HG02970 (cell line): ENCODE measurements around the gene ARID3B.

Source experiments
- ATAC-seq: cut with Tn5 transposase; IDR thresholded peaks from one replicate; pipeline ENCODE4 v1.9.1; 2021; ENCODE audit warnings: mild to moderate bottlenecking, moderate library complexity, moderate number of reproducible peaks; ENCODE audit not compliant: unreplicated experiment, low FRiP score

The ARID3B gene

DNA sequence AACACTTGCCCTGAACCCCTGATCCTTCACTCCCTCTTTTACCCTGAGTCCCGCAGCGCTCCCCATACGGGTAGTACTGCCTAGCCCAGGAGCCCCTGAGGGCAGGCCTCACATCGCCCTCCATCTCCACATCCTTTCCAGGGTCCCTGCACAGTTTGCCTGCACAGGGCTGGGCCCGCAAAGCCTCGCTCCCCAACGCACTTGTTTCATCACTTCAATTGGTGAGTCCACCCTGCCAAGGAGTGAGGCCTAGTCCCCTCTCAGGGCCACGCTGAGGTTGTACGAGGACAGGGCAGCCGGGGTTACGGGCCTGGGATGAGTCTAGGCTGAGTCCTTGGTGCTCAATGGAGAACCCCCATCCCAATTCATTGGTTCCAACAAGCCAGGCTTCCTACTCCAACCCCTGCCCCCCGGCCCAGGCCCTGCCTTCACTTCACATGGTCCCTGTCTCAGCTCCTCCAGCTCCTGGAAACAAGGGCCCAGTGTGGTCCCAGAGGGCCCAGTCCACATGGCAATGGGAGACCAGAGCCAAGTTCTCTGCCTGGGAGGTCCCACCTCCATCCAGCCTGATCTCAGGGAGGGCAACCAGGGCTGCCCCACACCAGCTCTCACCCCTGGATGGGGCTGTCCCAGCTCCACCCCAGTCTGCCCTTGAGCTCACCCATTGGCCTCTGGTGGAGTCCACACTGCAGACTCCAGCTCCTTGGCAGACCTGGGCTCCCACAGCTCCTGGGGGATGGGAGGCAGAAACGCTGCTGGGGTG, 62.2 kb downstream of the ARID3B start:
- no peak for ATAC-seq

DNA sequence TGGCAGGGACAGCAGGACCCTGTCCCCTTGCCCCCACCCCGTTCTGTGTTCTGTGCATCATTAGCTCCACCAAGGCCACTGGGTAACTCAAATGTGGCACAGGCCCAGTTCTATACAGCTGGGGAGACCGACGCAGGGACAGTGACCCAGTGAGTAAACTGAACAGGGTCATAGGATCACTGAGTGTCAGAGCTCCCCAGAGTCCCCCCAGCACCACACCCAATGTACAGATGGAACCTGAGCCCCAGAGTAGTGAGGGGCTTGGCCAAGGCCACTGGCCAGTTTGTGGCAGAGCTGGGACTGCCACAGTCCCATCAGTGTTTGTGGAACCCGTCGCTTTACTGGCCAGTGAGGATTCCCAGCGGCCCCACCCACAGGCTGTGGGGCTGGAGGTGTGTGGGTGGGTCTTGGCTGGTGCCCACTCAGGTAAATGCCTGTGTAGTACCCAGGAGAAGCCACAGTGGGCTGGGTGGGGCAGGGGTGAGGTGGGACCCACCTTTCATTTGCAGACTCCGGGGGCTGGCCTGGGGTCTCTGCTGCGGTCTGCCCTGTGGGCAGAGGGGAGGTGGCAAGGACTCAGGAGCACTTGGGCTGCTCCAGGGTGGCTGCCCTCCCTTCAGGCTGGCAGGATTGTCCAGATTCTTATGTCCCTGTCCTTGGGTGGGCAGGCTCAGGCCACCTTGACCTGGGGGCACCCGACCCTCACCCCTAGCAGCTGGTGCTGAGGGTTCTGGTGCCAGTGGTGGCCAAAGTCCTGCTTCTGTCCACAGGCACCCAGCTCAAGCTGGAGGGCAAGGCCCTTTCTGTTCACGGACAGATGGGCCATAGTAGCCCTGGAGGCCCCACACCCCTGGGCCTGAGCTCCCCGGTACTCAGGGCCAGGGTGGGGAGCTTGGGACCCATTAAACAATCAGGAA, 63.0 kb downstream of the ARID3B start:
- ATAC-seq: no peak

DNA sequence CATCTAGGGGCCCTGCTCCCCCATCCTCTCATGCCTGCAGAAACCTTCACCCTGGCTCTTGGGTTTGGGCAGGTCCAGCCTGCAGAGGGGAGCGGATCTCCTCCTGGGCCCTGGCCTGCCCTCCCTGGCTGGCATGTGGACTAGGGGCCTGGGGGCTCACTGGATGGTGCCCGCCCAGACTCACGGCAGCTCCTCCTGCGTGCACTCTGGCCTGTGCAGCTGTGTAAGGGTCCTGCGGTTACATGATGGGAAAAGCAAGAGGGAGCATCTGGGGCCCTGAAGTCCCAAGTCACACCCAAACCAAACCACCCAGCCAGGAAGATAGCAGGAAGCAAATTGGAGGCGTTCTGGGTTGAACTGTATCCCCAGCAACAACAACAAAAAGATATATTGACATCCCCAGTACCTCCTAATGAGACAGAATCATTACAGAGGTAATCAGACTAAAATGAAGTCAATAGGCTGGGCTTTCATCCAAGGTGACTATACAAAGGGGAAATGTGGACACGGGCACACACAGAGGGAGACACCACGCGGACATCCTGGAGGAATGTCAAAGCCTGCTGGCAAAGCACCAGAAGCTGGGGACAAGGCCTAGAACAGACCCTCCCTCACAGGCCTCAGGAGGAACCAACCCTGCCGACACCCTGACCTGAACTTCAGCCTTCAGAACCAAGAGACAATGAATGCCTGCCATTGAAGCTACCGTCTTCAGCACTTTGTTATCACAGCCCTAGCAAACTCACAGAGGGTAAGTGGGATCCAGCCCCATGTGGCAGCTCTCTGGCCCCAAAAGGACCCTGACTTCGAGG, 64.2 kb downstream of the ARID3B start:
- ATAC-seq: no peak

DNA sequence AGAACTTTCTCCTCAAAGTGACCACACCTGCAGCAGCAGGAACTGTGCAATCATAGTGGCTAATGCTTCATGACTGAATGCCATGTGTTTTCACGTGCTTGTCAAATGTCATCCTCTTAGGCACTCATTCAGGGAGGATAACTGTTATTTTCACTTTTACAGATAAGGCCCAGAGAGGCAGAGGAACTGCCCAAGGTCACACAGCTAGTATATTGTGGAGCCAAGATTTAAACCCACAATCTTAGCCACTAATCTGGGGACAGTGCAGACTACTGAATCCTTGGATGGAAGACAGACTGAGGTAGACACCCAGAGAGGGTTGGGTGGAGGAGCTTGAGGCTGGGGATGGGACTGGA, 64.8 kb downstream of the ARID3B start:
- ATAC-seq: no peak

DNA sequence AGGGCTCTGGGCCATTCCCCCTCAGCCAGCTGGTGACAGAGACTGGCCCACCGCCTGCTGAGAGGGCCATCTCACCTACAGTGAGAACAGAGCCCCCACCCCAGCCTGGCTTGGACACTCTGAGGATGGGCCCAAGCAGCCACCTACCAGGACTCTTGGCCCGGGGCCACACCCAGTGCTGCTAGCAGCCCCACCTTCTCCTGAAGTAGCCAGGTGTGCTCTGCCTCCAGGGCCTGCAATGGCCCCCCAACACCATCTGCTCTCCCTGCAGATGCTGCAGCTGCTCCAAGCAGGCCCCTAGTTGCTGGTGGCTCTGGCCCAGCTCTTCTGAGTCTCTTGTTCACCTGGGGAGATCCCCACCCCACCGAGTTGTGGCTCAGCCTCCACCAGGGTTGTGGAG, 67.8 kb downstream of the ARID3B start:
- ATAC-seq: no peak

DNA sequence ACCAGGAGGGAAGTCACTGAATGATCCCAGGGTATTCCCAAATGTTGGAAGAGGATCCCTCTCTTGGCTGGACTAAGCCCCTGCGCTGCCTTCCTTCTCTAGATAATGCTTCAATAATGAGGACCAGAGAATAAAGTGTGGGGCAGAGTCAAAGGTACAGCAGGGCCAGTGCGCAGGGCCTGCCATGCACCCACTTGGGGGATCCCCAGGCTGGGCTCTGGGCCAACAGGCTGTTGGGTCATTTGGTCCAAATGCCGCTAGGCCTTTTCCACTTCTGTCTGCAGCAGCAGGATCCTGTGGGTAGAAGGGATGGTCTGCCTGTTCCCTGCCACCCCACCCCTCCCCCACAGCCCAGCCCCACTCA, 68.9 kb downstream of the ARID3B start:
- no peak for ATAC-seq

DNA sequence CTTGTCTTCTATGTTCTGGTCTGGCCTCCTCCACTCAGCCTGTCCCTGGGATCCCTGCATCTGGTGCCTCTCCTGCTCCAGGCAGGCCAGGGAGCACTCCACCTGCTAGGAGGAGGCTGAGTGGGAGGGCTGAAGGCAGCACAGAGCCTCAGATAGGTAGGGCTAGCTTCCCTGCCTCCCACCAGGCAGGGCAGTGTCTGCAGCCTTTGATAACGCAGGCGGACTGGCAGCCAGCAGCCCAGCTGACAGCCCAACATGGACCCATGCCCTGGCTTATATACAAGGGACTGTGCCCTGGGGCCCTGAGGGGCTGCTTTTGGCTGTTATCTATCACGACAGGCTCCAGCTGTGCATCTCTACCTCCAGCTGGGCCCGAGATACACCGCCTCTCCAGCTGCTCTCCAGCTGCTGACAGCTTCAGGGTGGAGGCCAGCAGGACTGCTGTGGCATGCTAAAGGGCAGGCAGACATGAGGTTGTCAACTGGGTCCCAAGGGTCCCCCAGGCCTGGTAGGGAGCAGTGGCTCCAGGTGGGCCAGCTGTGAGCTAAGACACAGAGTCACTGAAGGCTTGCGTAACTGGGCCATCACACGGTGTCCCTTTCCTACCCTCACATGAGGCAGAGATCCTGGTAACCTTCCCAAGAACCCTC, 69.4 kb downstream of the ARID3B start:
- no peak for ATAC-seq

DNA sequence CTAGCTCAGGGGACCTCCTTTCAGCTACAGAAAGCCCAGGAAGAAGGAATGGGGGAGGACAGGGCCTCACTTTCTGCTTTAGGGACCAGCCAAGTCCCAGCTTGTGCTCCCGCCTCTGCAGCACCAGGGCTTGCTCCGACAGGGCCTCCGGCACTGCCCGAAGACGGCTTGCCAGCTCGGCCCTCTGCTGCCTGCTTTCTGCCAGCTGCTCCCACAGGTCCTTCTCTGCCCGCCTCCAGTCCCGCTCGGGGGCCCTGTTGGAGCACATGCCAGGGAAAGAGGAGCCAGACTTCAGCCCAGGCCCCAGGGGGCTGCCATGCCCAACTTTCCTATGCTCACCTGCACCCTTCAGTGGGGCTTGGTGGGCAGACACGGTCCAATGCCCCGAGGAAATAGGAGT, 70.3 kb downstream of the ARID3B start:
- no peak for ATAC-seq

DNA sequence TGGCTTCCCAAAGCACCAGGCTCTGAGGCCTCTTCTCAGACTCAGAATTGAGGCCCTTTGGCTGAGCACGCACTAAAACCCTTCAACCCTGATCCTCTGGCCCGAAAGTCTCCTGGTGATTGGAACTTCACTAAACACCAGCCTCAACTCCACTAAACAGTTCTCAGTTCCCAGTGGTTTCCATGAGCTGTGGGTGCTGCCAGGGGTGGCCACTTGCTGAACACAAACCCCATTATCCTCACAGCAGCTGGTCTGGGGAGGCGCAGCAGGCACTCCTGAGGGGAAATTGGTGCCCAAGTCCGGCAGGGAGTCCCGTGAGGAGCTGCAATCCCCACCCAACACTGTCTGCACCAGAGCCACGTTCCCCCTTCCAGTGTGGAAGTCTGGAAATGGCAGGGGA, 70.8 kb downstream of the ARID3B start:
- ATAC-seq: no peak

DNA sequence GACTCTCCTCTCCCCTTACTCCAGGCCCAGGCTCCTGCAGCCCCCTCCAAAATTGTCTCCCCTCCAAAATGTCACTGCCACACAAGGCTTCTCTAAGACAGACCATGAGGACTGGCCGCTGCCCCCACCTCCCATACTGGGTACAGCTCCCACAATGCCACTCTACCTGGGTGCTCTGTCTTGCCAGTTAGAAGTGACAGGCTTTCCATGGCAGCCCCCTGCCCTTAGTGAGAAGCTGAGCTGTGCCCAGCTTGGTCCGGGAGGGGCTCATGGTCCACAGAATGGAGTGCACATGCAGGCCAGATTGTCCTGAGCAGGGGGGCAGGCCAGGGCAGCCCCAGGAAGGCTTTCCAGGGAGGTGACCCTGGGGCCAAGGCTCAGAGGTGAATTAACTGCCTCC, 71.7 kb downstream of the ARID3B start:
- no peak for ATAC-seq

DNA sequence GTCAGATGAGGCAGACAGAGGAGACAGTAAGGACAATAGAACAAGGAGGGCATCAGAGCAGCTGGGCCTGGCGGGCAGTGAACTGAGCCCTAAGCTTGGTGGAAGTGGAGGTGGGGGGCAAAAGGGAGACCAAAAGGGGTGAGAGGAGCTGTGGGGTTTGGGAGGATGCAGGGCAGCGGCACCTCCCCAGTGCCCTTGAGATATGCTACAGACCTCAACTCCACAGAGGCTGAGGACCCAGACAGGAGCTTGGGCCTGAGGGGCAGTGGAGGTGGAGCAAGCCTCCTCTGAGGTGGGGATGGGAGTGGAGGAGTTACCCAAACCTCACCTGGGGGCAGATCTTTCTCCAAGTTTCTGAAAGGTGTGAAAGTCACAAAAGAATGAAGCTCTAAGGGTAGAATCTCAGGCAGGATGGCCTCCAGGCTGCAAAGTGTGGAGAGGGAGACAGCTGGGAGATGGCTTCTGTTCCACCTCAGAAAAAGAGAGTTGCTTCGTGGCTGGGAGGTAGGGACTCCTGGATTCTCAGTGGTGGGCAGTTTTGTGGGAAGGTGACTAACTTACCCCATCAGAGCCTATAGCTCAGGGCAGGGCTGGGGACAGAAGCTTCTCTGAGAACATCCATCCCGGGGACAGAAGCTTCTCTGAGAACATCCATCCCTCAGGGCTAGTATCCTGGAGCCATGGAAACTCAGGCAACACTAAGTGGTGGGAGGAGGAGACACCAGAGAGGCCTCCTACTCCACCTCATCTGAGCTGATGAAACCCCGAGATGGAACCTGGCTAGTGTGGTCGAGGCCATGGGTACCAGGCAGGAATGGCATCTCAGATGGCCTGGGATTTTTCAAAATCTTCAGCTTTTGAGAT, 72.3 kb downstream of the ARID3B start:
- ATAC-seq: no peak

DNA sequence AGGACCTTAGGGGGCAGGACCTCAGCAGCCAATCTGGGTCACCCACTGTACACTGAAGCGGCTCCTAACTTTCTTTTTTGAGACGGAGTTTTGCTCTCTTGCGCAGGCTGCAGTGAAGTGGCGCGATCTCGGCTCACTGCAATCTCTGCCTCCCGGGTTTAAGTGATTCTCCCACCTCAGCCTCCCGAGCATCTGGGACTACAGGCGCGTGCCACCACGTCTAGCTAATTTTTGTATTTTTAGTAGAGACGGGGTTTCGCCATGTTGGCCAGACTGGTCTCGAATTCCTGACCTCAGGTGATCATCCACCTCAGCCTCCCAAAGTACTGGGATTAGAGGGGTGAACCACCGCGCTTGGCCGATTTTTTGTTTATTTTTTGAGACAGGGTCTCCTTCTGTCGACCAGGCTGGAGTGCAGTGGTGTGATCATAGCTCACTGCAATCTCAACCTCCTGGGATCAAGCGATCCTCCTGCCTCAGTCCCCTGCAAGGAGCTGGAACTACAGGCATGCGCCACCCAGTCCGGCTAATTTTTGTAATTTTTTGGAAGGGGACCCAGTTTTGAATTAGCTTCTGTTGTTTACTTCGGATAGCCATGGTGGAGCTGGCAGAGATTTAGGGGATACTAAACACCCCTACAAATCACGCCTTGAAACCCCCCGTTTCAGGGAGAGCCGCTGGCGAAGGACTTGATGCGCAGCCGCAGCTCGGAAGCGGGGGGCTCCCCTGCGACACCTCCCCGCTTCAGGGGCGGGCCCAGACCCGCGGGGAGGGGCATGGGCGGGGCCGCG, 73.1 kb downstream of the ARID3B start:
- no peak for ATAC-seq

DNA sequence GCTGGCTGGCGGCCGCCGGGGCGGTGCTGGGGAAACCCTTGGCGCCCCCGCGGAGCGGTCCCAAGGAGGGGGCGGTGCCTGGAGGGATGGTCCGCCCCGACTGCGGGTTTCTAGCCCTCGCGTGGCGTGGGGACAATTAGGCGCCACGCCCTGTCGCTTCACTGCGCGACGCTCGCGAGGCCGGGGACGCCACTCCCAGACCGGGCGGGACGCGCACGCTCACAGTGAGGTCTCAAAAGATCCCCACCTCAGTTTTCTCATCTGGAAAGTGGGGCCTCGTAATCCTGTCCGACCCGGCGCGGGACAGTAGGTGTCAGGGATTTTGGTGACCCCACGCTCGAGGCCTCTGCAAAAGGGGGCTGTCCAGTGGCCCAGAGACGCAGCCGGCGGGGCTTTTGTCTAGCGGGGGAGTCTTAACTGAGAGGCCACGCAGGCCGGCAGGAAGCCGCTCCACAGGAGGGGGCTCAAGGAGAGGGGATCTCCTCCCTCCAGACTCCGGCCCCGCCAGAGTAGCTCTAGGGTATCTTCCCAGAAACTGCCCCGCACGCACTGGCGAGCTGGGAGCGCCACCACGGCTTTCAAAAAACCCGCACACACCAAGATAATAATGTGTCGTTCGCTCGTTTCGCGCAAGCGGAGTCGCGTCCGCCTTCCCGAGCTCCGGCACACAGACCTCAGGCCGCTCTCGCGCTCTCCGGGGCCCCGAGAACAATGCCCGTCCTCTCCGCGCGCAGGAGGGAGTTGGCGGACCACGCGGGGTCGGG, 73.9 kb downstream of the ARID3B start:
- peak; percentile 48 for ATAC-seq

DNA sequence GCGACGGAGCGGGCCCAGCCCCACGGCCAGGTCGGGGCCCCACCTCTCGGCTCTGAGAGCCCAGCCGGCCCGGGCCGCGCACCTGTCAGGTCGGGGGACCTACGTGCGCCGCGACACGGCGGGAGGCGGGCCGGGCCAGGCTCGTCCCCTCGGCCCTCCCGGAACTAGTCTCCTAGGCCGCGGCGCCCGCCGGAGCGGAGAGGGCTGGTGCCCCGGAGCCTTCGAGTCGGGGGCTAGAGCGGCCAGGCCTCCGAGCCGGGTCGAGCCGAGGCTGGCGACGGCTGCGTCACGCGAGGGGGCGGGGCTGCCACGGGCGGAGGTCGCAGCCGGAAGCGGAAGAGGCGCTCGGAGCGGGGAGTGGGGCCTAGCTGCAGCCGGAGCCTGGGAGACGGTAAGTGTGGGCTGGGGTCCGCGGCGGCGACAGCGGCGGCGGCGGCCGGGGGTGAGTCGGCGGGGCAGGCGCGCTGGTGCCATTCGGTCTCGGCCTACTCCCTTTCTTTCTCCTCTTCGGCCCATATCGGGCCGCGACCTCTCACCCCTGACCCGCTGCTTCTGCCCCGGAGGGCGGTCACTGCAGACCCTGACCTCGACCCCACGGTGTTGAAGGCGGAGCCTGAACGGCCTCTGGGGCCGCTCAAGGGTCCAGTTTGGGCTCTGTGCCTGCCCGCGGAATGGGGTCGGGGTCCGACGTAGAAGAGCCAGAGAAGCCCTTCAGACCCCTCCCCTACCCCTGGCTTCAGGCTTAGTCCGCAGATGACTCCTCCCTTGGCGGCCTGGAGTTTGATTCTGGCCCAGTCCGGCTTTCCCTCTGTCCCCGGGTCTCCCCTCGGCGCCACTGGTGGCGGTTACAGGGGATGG, 74.7 kb downstream of the ARID3B start, which contains the start of gene CLK3:
CLK3 (plus strand) TSS at position 329 of the 858 bp plus-strand sequence. CDS start 3,361 bp downstream, outside the sequence.
- peak; percentile 83 for ATAC-seq

DNA sequence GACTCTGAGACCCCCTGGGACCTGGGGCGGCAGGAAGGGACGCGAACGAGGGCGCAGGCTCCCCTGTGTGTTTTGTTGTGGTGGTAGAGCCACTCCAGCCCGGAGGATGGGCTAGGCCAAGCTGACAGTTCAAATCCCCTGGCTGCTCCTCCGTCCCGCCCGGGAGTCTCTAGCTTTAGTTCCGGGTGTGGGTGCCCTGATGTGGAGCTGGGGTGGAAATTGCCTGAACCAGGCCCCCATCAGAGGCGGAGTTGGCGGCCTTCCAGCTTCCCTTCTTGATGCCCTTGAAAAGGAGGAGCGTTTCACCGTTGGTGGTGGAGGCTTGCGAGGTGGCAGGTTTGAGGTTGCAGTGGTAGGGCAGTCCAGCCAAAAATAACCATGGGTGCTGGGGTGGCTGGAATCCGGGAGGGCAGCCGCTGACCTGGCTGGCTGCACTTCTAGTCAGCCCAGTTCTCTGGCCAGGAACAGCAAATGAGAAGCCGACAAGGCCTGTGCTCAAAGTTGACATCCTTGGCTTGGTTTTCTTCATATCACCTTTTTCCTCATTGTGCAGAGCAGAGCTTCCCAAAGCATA, 75.4 kb downstream of the ARID3B start:
- ATAC-seq: no peak

DNA sequence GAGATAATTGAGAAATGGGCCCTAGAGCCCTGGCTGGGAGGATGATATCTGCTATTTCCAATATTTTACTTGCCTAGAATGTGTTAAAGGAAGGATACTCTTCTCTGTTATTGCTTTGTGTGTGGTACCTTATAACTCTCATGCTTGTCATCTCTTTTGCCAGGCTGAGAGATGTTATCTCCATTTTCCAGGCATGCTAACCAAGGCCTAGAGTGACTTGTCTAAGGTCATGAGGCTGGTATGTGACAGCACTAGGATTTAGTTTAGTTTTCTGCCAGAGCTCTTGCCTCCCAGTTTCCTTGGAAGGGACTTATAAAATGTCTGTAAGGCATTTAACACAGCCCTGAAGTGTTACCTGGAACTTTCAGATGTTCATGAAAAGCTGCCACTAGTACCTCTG, 76.0 kb downstream of the ARID3B start:
- ATAC-seq: no peak
